VCaP (cell line): Measurements from ENCODE around the gene FANCG.

Source experiments
- H3K27ac ChIP-seq: fragments of 450-650 bp; 2 replicates; pipeline ENCODE4 v1.5.1; 2017
- CTCF ChIP-seq: fragments of 450-650 bp; conservative IDR thresholded peaks from 2 replicates; pipeline ENCODE4 v1.5.1; 2017; ENCODE audit warnings: mild to moderate bottlenecking, moderate library complexity

Gene FANCG

GRCh38 chr9:35112257-35113020, 32.7 kb upstream of the FANCG start:
- H3K27ac ChIP-seq, result peak overlapping the region; percentile 82; the same call in 1 of the 2 replicates
- TF ChIP-seq CTCF, result no peak

GRCh38 chr9:35111001-35111933, 31.5 kb upstream of the FANCG start:
- H3K27ac ChIP-seq, result peak overlapping the region; percentile 53; the same call in 1 of the 2 replicates
- no peak for TF ChIP-seq CTCF

GRCh38 chr9:35110327-35110761, 30.6 kb upstream of the FANCG start:
- TF ChIP-seq CTCF, result no peak
- H3K27ac ChIP-seq, result peak overlapping the region; percentile 53; the same call in 1 of the 2 replicates

- TF ChIP-seq CTCF, result no peak
- H3K27ac ChIP-seq, result no peak overlapping the region
Measured at GRCh38 chr9:35108946-35109575, 29.3 kb upstream of the FANCG start.

- TF ChIP-seq CTCF, result no peak
- no peak overlapping the region for H3K27ac ChIP-seq
Measured at GRCh38 chr9:35108461-35108860, 28.7 kb upstream of the FANCG start.

GRCh38 chr9:35107297-35108290, 27.9 kb upstream of the FANCG start:
- TF ChIP-seq CTCF, result no peak
- no peak overlapping the region for H3K27ac ChIP-seq
